WTC11 (cell line): ENCODE results near the gene GRB10. TPM values are rescaled to one million over a fixed set of nuclear protein-coding genes. Genes with fewer than 3 reads are reported as not detected.
A peak's percentile ranks its signal among the peaks of the same experiment; 100 is the strongest.

Source experiments
- ATAC-seq: fragments of 200-7000 bp; cut with Tn5 transposase; 2 replicates; pipeline ENCODE4 v1.10.0; 2021; ENCODE audit warnings: mild to moderate bottlenecking, moderate library complexity
- CTCF ChIA-PET: fragments of 300-600 bp; sonication (Branson Sonifier 250); formaldehyde crosslinking; loops from one replicate; lab custom pipeline; 2021; ENCODE audit warnings: antibody characterized with exemption; lab: Charles Lee
- POLR2A ChIA-PET: fragments of 350-600 bp; sonication (Branson Sonifier 250); formaldehyde crosslinking; loops from one replicate; lab custom pipeline; 2021; ENCODE audit warnings: antibody characterized with exemption; lab: Charles Lee
- DNase-seq: peaks from one replicate; pipeline ENCODE4 v3.0.0; 2021; ENCODE audit warnings: low spot score
- H3K27ac Mint-ChIP-seq: 2 replicates; pipeline ENCODE4 v1.8.0; 2021; ENCODE audit warnings: mixed read lengths
- H3K27me3 Mint-ChIP-seq: 2 replicates; pipeline ENCODE4 v1.8.0; 2021; ENCODE audit warnings: low read depth, mild to moderate bottlenecking, moderate library complexity, mixed read lengths
- H3K36me3 Mint-ChIP-seq: 2 replicates; pipeline ENCODE4 v1.8.0; 2021; ENCODE audit warnings: mixed read lengths
- H3K4me1 Mint-ChIP-seq: 2 replicates; pipeline ENCODE4 v1.8.0; 2022; ENCODE audit warnings: mixed read lengths
- H3K4me3 Mint-ChIP-seq: 2 replicates; pipeline ENCODE4 v1.8.0; 2021; ENCODE audit warnings: mild to moderate bottlenecking, moderate library complexity, mixed read lengths
- H3K9me3 Mint-ChIP-seq: 2 replicates; pipeline ENCODE4 v1.8.0; 2021; ENCODE audit warnings: mixed read lengths
- ATF6 ChIP-seq: sonication (generic); formaldehyde crosslinking; IDR thresholded peaks from 2 replicates; pipeline ENCODE4 v1.8.1; 2023; ENCODE audit warnings: mild to moderate bottlenecking, missing genetic modification reagents
- CREM ChIP-seq: sonication (generic); formaldehyde crosslinking; IDR thresholded peaks from 2 replicates; pipeline ENCODE4 v1.8.1; 2022; ENCODE audit warnings: mild to moderate bottlenecking, missing genetic modification reagents, moderate library complexity
- ELF4 ChIP-seq: sonication (generic); formaldehyde crosslinking; IDR thresholded peaks from 2 replicates; pipeline ENCODE4 v1.8.1; 2022; ENCODE audit warnings: low read depth, mild to moderate bottlenecking, moderate library complexity, missing genetic modification reagents
- EMX1 ChIP-seq: fragments of 250-450 bp; sonication (Bioruptor Pico); IDR thresholded peaks from 2 replicates; pipeline ENCODE4 v1.8.0; 2021; ENCODE audit warnings: mild to moderate bottlenecking
- FOXK1 ChIP-seq: sonication (generic); formaldehyde crosslinking; IDR thresholded peaks from 2 replicates; pipeline ENCODE4 v1.8.0; 2022; ENCODE audit warnings: mild to moderate bottlenecking, moderate library complexity, missing genetic modification reagents
- IRF2 ChIP-seq: sonication (generic); formaldehyde crosslinking; IDR thresholded peaks from 2 replicates; pipeline ENCODE4 v1.8.0; 2022; ENCODE audit warnings: low read depth, missing genetic modification reagents, borderline replicate concordance
- KAT7 ChIP-seq: sonication (generic); formaldehyde crosslinking; IDR thresholded peaks from 2 replicates; pipeline ENCODE4 v1.8.1; 2023; ENCODE audit warnings: missing genetic modification reagents, mild to moderate bottlenecking, borderline replicate concordance
- NFE2L1 ChIP-seq: sonication (generic); formaldehyde crosslinking; IDR thresholded peaks from 2 replicates; pipeline ENCODE4 v1.8.1; 2023; ENCODE audit warnings: missing genetic modification reagents
- NFYB ChIP-seq: sonication (generic); formaldehyde crosslinking; conservative IDR thresholded peaks from 2 replicates; pipeline ENCODE4 v1.8.0; 2022; ENCODE audit warnings: low read depth, missing genetic modification reagents
- PREB ChIP-seq: sonication (generic); formaldehyde crosslinking; IDR thresholded peaks from 2 replicates; pipeline ENCODE4 v1.8.1; 2022; ENCODE audit warnings: mild to moderate bottlenecking, missing genetic modification reagents, moderate library complexity, borderline replicate concordance
- SOX15 ChIP-seq: fragments of 250-450 bp; sonication (Bioruptor Pico); IDR thresholded peaks from 2 replicates; pipeline ENCODE4 v1.9.0; 2021; ENCODE audit warnings: mild to moderate bottlenecking
- SP1 ChIP-seq: sonication (generic); formaldehyde crosslinking; conservative IDR thresholded peaks from 2 replicates; pipeline ENCODE4 v1.8.1; 2022; ENCODE audit warnings: missing genetic modification reagents
- TEAD4 ChIP-seq: sonication (generic); formaldehyde crosslinking; IDR thresholded peaks from 2 replicates; pipeline ENCODE4 v1.8.0; 2022; ENCODE audit warnings: mild to moderate bottlenecking, missing genetic modification reagents
- USF1 ChIP-seq: sonication (generic); formaldehyde crosslinking; IDR thresholded peaks from 2 replicates; pipeline ENCODE4 v1.8.0; 2022; ENCODE audit warnings: mild to moderate bottlenecking, missing genetic modification reagents
- ZMAT4 ChIP-seq: fragments of 250-450 bp; sonication (Bioruptor Pico); IDR thresholded peaks from 2 replicates; pipeline ENCODE4 v1.9.0; 2021; ENCODE audit warnings: mild to moderate bottlenecking
- ZNF121 ChIP-seq: sonication (generic); formaldehyde crosslinking; IDR thresholded peaks from 2 replicates; pipeline ENCODE4 v1.8.0; 2023; ENCODE audit warnings: missing genetic modification reagents
- ZNF263 ChIP-seq: sonication (generic); formaldehyde crosslinking; IDR thresholded peaks from 2 replicates; pipeline ENCODE4 v1.8.1; 2022; ENCODE audit warnings: low read depth, mild to moderate bottlenecking, moderate library complexity, missing genetic modification reagents
- ZNF281 ChIP-seq: sonication (generic); formaldehyde crosslinking; IDR thresholded peaks from 2 replicates; pipeline ENCODE4 v1.8.0; 2023; ENCODE audit warnings: mild to moderate bottlenecking, missing genetic modification reagents
- ZNF416 ChIP-seq: fragments of 250-450 bp; sonication (Bioruptor Pico); IDR thresholded peaks from 2 replicates; pipeline ENCODE4 v1.9.0; 2021; ENCODE audit warnings: mild to moderate bottlenecking, inconsistent platforms
- ZSCAN18 ChIP-seq: fragments of 250-450 bp; sonication (Bioruptor Pico); IDR thresholded peaks from 2 replicates; pipeline ENCODE4 v2.1.2; 2022; ENCODE audit warnings: mild to moderate bottlenecking, moderate library complexity
- total RNA-seq: library from RNA; stranded (reverse); gene quantifications from 3 replicates; pipeline ENCODE4 v1.2.3, GENCODE V29; 2021

The GRB10 gene
- total RNA-seq, 1 experiment from 2014 or later = 103 TPM

- H3K4me1 Mint-ChIP-seq = peaks cover 40% of the 10 kb centered on the region
- H3K27me3 Mint-ChIP-seq = no peaks in the 10 kb centered on the region
- POLR2A ChIA-PET = no interaction called here
- CTCF ChIA-PET = no interaction called here
- H3K36me3 Mint-ChIP-seq = peaks cover 8% of the 10 kb centered on the region
- H3K27ac Mint-ChIP-seq = peak overlapping the region; percentile 31; the same call in 1 of the 2 replicates
- DNase-seq (no peak), ATAC-seq (no peak)
- no peaks in the 10 kb centered on the region for H3K9me3 Mint-ChIP-seq
- no peak overlapping the region for H3K4me3 Mint-ChIP-seq
- no peak for TF ChIP-seq SP1
- TF ChIP-seq ZNF263 (CRISPR knock-in tag) = no peak
- no peak for TF ChIP-seq ZNF281 (CRISPR knock-in tag)
- no peak for TF ChIP-seq ATF6
- no peak for TF ChIP-seq KAT7 (CRISPR knock-in tag)
- no peak for TF ChIP-seq NFYB (CRISPR knock-in tag)
- TF ChIP-seq, all 79 proteins: peak for 0
These were observed 97.3 kb downstream of the GRB10 start for GRCh38 chr7:50685135-50686065.

GRCh38 chr7:50684713-50685075, 98.0 kb downstream of the GRB10 start:
- ChIA-PET CTCF (no interaction called here), POLR2A (no interaction called here)
- Mint-ChIP-seq H3K4me3 (no peak overlapping the region), H3K4me1 (peaks cover 41% of the 10 kb centered on the region), H3K27me3 (no peaks in the 10 kb centered on the region), H3K27ac (no peak overlapping the region), H3K36me3 (peaks cover 8% of the 10 kb centered on the region), H3K9me3 (no peaks in the 10 kb centered on the region)
- no peak for DNase-seq
- no peak for ATAC-seq
- TF ChIP-seq EMX1 (CRISPR knock-in tag) (no peak), TEAD4 (no peak), ELF4 (no peak), SOX15 (CRISPR knock-in tag) (no peak), ATF6 (no peak), NFE2L1 (CRISPR knock-in tag) (no peak), ZMAT4 (CRISPR knock-in tag) (no peak)

- POLR2A ChIA-PET = no interaction called here
- Mint-ChIP-seq H3K27ac (no peak overlapping the region), H3K27me3 (no peaks in the 10 kb centered on the region), H3K4me1 (peaks cover 45% of the 10 kb centered on the region), H3K36me3 (peaks cover 8% of the 10 kb centered on the region), H3K4me3 (no peak overlapping the region), H3K9me3 (no peaks in the 10 kb centered on the region)
- CTCF ChIA-PET = no interaction called here
- no peak for DNase-seq
- ATAC-seq = no peak
- TF ChIP-seq PREB (CRISPR knock-in tag) = no peak
- no peak for TF ChIP-seq ZNF121 (CRISPR knock-in tag)
- no peak for TF ChIP-seq ZSCAN18 (CRISPR knock-in tag)
- TF ChIP-seq CREM (CRISPR knock-in tag) = no peak
- no peak for TF ChIP-seq ZNF416 (CRISPR knock-in tag)
- TF ChIP-seq FOXK1 (CRISPR knock-in tag) = no peak
- TF ChIP-seq NFE2L1 (CRISPR knock-in tag) = no peak
- no peak for TF ChIP-seq IRF2 (CRISPR knock-in tag)
- no peak for TF ChIP-seq USF1
These were observed 98.5 kb downstream of the GRB10 start for GRCh38 chr7:50684011-50684712.
